ENCODE data around the gene GRIN3A.

The GRIN3A gene

DNA sequence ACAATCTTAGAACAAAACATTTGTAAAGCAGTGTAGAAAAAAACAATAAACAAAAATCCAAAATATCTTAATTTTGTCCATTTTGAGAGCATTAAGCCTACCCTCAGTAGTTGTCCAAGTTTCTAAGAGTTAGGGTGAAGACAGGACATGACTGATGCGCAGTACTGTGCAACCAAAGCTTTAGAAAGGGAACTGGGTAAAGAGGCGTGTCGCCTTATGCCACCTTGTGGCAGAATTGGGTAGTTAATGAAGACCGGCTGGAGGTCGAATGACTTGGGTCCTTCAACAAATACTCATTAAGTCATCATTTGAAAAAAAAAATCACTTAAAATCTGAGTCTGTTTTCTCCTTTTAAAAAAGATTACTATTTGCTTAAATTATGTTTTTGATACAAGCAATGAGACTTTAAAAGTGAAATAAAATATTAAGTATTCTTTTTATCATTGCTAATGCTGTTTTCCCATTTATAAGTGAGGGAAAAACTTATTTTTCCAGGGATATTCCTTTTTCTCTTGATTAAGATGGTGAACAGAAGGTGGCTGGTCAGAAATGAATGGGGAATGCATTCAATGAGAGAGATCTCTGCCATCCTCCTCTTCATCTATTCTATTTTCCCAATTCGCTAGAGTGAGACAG, 208.3 kb downstream of the GRIN3A start:
- DNase-seq (ENCODE audit: low read depth in 2 of 2, low spot score in 1 of 2), result peak; percentile 30 to 35

DNA sequence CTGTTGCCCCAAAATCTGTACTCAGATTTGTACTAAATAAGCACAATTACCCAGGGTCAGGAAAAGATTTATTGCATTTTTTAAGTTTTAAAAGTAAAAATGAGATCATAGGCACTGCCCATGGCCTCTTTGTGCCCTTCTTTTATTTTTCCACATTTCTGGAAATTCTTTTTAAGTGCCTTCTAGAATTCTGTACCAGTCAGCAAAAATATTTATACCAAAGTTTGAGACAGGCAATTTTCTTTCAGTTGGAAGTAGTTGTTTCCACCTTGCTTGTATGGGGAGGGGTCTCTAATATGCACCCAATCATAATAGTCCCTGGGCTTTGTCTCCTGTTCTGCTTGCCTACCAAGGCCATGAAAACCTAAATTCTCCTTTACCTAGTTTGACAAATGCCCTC, 210.4 kb downstream of the GRIN3A start:
- DNase-seq (ENCODE audit: low read depth in 2 of 2, low spot score in 1 of 2), result no peak

DNA sequence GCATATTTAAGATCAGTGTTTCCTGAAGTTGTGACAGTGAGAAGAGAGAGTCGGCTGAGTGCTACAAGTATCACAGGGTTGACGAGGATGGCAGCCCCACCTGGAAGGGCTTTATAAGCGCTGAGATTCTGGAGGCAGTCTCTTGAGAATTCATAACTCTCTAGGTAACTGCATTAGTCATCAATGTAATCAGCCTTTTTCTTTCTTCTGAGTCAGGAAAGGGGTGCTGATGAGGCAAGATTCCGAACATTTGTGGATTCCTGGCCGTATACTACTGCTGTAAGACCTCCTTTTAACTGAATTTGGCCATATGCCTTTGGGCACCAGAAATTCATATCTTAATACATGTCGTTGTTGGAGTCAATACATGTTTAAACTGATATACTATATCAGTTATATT, 211.4 kb downstream of the GRIN3A start:
- DNase-seq (ENCODE audit: low read depth in 2 of 2, low spot score in 1 of 2), result no peak

DNA sequence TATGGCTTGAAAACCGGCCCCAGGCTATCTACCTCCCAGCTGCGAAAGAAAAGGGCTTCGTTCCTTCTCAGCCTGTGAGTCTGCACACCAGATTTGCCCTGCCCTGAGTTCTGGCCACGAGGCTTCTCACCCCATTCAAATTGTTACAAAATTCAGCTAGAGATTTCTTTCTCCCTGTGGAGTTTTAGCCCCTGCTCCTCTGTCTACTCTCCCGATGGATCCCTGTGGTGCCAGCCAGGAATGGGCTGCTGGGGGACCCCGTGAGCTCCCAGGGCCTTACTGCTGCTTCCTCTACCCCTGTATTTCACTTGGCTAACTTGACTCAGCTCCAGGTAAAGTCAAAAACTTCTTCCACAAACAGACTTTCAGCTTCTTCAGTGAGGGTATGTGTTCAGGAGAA, 214.1 kb downstream of the GRIN3A start:
- DNase-seq (ENCODE audit: low read depth in 2 of 2, low spot score in 1 of 2), result no peak
